ENCODE data around the gene TACC3.

The TACC3 gene

DNA sequence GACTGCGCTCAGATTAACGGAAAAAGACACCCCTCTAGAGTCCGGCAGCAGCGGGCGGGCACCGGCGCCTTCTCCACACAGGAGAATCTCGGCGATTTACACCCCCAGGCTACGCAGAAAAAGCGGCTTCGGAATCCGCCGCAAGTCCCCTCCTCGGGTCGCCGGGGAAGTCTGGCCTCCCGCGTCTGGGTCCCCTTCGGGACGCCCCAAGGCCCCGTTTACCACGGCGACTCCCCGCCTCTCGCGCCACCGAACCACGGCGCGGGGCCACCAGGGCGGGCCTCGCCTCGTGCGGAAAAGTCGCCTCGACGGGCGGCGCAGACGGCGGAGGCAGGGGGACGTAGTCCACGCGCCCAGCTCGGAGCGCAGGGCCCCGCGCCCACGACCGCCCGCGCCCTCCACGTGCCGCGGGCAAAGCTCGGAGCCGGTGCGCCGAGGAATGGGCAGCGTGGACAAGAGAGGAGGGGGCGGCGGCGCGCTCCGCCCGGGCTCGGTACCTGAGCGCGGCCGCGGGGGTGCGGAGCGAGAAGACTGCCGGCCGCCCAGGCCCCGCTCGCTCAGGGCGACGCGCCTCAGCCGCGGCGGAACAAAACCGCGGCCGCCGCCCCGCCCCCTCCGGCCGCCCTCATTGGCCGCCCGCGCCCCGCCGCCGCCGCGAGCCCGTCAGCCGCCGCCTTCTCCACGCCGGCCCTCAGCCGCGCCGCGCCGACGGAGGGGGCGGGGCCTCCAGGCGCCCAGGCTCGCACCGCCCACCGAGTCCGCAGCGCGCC, 37.4 kb upstream of the TACC3 start, which contains the start of gene FAM53A:
FAM53A (minus strand) TSS at position 578 of the 770 bp plus-strand sequence. CDS start 15,572 bp downstream, outside the sequence.
- TF ChIP-seq ZBTB7A (IDR thresholded peaks at IDR 0.05; ENCODE audit: low read depth) = 0 out of 2 replicates have a peak, but pooled peaks have one; percentile 45
- peak; percentile 92 for TF ChIP-seq MAX (IDR thresholded peaks at IDR 0.05)
- no peak for TF ChIP-seq USF1 (IDR thresholded peaks at IDR 0.05)

- no peak for TF ChIP-seq REST (IDR thresholded peaks at IDR 0.05; ENCODE audit: low read depth)
- no peak for TF ChIP-seq TCF12 (IDR thresholded peaks at IDR 0.05; ENCODE audit: low read depth)
- no peak for TF ChIP-seq ZBTB7A (IDR thresholded peaks at IDR 0.05; ENCODE audit: low read depth)
Observed at GRCh38 chr4:1684506-1685234, 36.7 kb upstream of the TACC3 start.

DNA sequence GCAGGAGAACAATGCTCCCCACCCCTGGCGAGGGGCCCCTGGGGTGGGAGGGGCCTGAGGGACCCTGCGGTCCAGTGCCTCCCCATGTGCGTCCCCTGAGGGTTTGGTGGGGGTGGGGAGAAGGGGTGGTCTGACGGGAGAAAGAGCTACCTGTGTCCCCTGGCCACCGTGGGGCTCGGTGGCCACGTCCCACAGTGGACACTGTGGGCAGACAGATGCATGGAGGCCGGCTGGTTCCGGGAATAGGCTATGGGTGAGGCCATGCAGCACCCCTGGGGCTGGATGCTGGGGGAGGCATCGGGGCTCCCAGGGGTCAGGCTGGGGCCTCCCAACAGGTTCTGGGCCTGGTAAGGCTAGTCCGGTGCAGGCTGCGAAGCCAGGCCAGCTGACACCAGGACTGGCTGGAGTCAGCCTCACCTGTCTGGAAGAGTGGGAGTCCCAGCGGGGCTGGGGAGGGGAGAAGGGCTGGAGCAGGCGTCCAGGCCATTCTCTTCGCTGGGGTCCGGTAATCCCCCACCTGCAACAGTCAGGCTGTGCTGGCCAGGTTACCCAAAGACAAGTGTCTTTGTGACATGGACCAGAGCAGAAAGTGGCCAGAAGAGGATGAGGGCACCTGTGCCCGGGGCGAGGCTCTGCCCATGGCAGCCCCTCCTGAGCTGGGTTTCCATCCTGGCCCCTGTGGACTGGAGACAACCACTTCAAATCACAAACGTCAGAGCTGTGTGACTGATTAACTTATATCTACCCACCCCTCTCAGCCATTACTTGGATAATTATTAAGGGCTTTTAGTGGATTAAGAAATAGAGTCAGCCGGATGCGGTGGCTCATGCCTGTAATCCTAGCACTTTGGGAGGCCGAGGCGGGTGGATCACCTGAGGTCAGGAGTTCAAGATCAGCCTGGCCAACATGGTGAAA, 35.8 kb upstream of the TACC3 start:
- no peak for TF ChIP-seq USF1 (IDR thresholded peaks at IDR 0.05)
- TF ChIP-seq TEAD4 (IDR thresholded peaks at IDR 0.05) = no peak
- no peak for TF ChIP-seq TAF1 (IDR thresholded peaks at IDR 0.05; ENCODE audit: low read depth)
- no peak for TF ChIP-seq YY1 (IDR thresholded peaks at IDR 0.05; ENCODE audit: low read depth)
- TF ChIP-seq MAX (IDR thresholded peaks at IDR 0.05) = no peak
- TF ChIP-seq EP300 (IDR thresholded peaks at IDR 0.05; ENCODE audit: borderline replicate concordance) = no peak
- TF ChIP-seq NFIC (IDR thresholded peaks at IDR 0.05) = no peak
- no peak for TF ChIP-seq CEBPB (IDR thresholded peaks at IDR 0.05)
- no peak for TF ChIP-seq REST (IDR thresholded peaks at IDR 0.05; ENCODE audit: low read depth)
- no peak for TF ChIP-seq CREB1 (IDR thresholded peaks at IDR 0.05; ENCODE audit: low read depth)
- no peak for TF ChIP-seq TCF12 (IDR thresholded peaks at IDR 0.05; ENCODE audit: low read depth)
- TF ChIP-seq EGR1 (IDR thresholded peaks at IDR 0.05) = no peak
- TF ChIP-seq FOXM1 (IDR thresholded peaks at IDR 0.05; ENCODE audit: borderline replicate concordance, low read depth) = no peak
- no peak for TF ChIP-seq RAD21 (IDR thresholded peaks at IDR 0.05; ENCODE audit: low read depth)
- TF ChIP-seq ZBTB7A (IDR thresholded peaks at IDR 0.05; ENCODE audit: low read depth) = no peak

DNA sequence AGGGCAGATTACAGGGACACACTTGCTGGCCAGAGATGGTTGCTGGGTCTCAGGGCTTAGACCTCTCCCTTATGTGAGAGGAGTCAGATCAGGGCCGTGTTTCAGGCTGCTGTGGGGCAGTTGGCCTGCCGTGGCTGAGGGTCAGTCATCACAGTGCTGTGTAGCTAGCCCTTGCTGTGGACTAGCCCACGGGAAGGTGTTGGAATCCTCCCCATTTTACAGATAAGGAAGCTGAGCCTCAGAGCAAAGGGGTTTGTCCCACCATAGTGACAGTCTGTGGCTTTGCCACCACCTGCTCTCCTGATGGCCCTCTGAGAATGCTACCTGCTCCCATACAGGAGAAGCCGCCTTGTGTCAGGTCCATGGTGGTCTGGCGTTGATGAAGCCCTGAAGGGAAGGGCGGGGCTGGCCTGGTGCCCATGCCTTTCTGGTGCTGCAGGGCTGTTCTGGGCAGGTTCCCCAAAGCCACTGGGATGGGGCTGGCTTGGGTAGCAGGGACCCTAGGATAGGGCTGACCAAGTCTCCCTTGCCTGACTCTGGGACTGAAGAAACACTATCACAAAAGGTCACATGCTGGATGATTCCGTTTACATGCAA, 34.8 kb upstream of the TACC3 start:
- TF ChIP-seq TCF12 (IDR thresholded peaks at IDR 0.05; ENCODE audit: low read depth) (no peak), USF1 (IDR thresholded peaks at IDR 0.05) (no peak)

DNA sequence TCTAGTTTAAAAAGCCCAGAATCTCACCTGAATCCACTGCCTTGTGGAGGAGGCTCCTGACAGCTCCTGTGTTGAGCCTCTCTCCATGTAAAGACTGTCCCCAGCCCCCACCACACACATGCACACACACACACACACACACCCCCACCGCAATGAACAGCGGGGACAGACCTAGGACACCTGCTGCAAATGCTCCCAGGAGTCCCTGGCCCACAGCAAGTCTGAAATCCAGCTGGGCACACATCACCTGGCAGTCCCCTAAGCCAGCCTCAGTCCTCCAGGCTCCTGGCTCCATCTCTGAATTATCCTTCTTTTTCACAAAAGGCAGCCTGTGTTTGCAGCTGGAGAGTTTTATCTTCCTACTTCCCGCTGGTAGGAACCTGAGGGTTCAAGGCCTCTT, 30.6 kb upstream of the TACC3 start:
- no peak for TF ChIP-seq EP300 (IDR thresholded peaks at IDR 0.05; ENCODE audit: borderline replicate concordance)
- no peak for TF ChIP-seq TEAD4 (IDR thresholded peaks at IDR 0.05)
- TF ChIP-seq USF1 (IDR thresholded peaks at IDR 0.05) = no peak
- no peak for TF ChIP-seq YY1 (IDR thresholded peaks at IDR 0.05; ENCODE audit: low read depth)
- no peak for TF ChIP-seq NFIC (IDR thresholded peaks at IDR 0.05)
- TF ChIP-seq RAD21 (IDR thresholded peaks at IDR 0.05; ENCODE audit: low read depth) = no peak
- no peak for TF ChIP-seq MAX (IDR thresholded peaks at IDR 0.05)
- no peak for TF ChIP-seq ZBTB7A (IDR thresholded peaks at IDR 0.05; ENCODE audit: low read depth)
- no peak for TF ChIP-seq CEBPB (IDR thresholded peaks at IDR 0.05)
- no peak for TF ChIP-seq TAF1 (IDR thresholded peaks at IDR 0.05; ENCODE audit: low read depth)
- no peak for TF ChIP-seq CREB1 (IDR thresholded peaks at IDR 0.05; ENCODE audit: low read depth)
- TF ChIP-seq FOXM1 (IDR thresholded peaks at IDR 0.05; ENCODE audit: borderline replicate concordance, low read depth) = no peak
- no peak for TF ChIP-seq EGR1 (IDR thresholded peaks at IDR 0.05)
- no peak for TF ChIP-seq TCF12 (IDR thresholded peaks at IDR 0.05; ENCODE audit: low read depth)
- no peak for TF ChIP-seq REST (IDR thresholded peaks at IDR 0.05; ENCODE audit: low read depth)
